Activated T-helper 17 cell treated with anti-CD3 and anti-CD28 coated beads, Interleukin-2, amount 50 U/mL, for 72 hours (primary cell): ENCODE data around the gene AIRE. TPM values are rescaled to one million over a fixed set of nuclear protein-coding genes. Genes with fewer than 3 reads are reported as not detected.
"Not testable (repeated sequence)": the region's sequence is repeated elsewhere in the genome, so short reads cannot be mapped to it uniquely, and the experiment has no call there.

Source experiments
- ATAC-seq: fragments of 150-1000 bp; cut with Tn5 transposase; replicated peaks from 2 replicates; pipeline ENCODE4 v1.10.0; 2021; ENCODE audit warnings: mild to moderate bottlenecking, moderate library complexity
- H3K27ac Mint-ChIP-seq: one replicate; pipeline ENCODE4 v1.8.0; 2022; ENCODE audit warnings: mixed read lengths
- H3K27me3 Mint-ChIP-seq: one replicate; pipeline ENCODE4 v1.8.0; 2022; ENCODE audit warnings: mixed read lengths
- H3K36me3 Mint-ChIP-seq: one replicate; pipeline ENCODE4 v1.8.0; 2022; ENCODE audit warnings: low read depth, mild to moderate bottlenecking, mixed read lengths
- H3K4me1 Mint-ChIP-seq: one replicate; pipeline ENCODE4 v1.8.0; 2022; ENCODE audit warnings: mixed read lengths
- H3K4me3 Mint-ChIP-seq: one replicate; pipeline ENCODE4 v1.8.0; 2022; ENCODE audit warnings: mild to moderate bottlenecking, mixed read lengths
- H3K9me3 Mint-ChIP-seq: one replicate; pipeline ENCODE4 v1.8.0; 2022; ENCODE audit warnings: mixed read lengths
- total RNA-seq, 2 donors: library from RNA; stranded (reverse); gene quantifications; one replicate each; pipeline ENCODE4 v1.2.3, GENCODE V29; 2022

AIRE gene
- total RNA-seq, 2 donors from 2014 or later = not detected

DNA sequence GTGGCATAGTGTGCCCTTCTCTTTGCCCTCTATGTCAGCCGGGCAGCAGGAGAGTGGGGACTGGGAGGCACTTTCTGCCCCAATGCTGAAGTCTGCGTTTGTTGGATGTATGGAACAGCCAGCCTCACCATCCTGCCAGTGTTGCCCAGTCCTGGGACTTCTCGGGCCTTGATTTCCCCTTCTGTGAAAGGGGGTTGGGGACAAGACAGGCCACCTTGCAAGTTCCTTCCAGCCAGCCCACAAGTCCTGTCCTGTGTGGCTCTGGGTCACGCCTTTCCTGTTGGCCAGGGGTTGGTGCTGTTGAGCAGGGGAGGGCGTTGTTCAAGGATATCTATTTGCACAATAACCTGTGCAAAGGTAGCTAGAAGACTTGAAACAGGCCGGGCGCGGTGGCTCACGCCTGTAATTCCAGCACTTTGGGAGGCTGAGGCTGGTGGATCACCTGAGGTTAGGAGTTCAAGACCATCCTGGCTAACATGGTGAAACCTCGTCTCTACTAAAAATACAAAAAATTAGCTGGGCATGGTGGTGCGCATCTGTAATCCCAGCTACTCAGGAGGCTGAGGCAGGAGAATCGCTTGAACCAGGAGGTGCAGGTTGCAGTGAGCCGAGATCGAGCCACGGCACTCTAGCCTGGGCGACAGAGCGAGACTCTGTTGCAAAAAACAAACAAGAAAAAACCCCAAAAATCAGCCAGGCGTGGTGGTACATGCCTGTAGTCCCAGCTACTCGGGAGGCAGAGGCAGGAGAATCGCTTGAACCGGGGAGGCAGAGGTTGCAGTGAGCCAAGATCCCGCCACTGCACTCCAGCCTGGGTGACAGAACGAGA, 17.1 kb downstream of the AIRE start:
- not testable (repeated sequence) for H3K4me1 Mint-ChIP-seq, ATAC-seq, H3K9me3 Mint-ChIP-seq, H3K27me3 Mint-ChIP-seq
- peaks cover 43% of the 10 kb centered on the region for H3K36me3 Mint-ChIP-seq
- H3K27ac Mint-ChIP-seq = peak overlapping the region; percentile 85
- H3K4me3 Mint-ChIP-seq = peak overlapping the region; percentile 83

- Mint-ChIP-seq H3K4me3 (peak overlapping the region; percentile 83), H3K27ac (peak overlapping the region; percentile 81), H3K9me3 (no peaks in the 10 kb centered on the region), H3K36me3 (peaks cover 49% of the 10 kb centered on the region), H3K27me3 (no peaks in the 10 kb centered on the region), H3K4me1 (peaks cover 5% of the 10 kb centered on the region)
- no peak for ATAC-seq
Measured at GRCh38 chr21:44303490-44303981, 17.9 kb downstream of the AIRE start.

DNA sequence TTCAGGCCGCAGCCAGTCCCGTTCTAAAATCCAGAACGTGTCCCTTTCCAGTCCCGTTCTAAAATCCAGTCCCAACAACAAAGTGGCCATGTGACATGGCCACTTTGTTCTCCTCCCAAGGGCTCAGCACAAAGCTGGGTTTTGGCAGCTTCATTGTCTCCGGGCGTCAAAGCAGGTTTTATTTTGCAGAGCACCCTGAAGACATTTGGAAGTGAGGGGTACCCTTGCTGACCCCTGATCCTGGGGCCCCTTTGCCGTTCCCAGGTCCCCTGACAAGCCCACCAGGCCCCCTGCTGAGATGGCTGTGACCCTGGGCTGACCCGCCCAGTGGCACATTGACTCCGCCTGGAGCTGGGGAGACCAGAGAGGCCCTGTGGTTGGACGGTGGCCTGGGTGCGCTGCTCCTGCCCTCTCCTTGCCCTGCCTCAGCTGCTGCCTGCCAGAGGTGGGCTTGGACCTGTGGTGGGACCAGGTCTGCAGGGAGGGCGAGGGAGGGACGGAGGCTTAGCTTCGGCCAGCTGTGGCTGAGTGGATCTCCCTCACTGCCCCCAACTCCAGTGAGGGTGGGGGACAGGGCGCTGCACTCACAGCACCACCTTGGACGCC, 18.4 kb downstream of the AIRE start:
- H3K27ac Mint-ChIP-seq = no peak overlapping the region
- no peak overlapping the region for H3K4me3 Mint-ChIP-seq
- H3K9me3 Mint-ChIP-seq = no peaks in the 10 kb centered on the region
- no peaks in the 10 kb centered on the region for H3K27me3 Mint-ChIP-seq
- peaks cover 55% of the 10 kb centered on the region for H3K36me3 Mint-ChIP-seq
- ATAC-seq = no peak
- H3K4me1 Mint-ChIP-seq = peaks cover 5% of the 10 kb centered on the region

GRCh38 chr21:44304877-44305293, 19.2 kb downstream of the AIRE start:
- no peaks in the 10 kb centered on the region for H3K27me3 Mint-ChIP-seq
- H3K27ac Mint-ChIP-seq = peak overlapping the region; percentile 78
- ATAC-seq = peak; percentile 25
- peak overlapping the region; percentile 28 for H3K4me3 Mint-ChIP-seq
- peaks cover 55% of the 10 kb centered on the region for H3K36me3 Mint-ChIP-seq
- peaks cover 5% of the 10 kb centered on the region for H3K4me1 Mint-ChIP-seq
- H3K9me3 Mint-ChIP-seq = no peaks in the 10 kb centered on the region

- no peak for ATAC-seq
- H3K4me1 Mint-ChIP-seq = peaks cover 5% of the 10 kb centered on the region
- no peaks in the 10 kb centered on the region for H3K27me3 Mint-ChIP-seq
- no peak overlapping the region for H3K4me3 Mint-ChIP-seq
- no peak overlapping the region for H3K27ac Mint-ChIP-seq
- peaks cover 54% of the 10 kb centered on the region for H3K36me3 Mint-ChIP-seq
- H3K9me3 Mint-ChIP-seq = no peaks in the 10 kb centered on the region
Measured at GRCh38 chr21:44305691-44306090, 20.0 kb downstream of the AIRE start.

- H3K36me3 Mint-ChIP-seq = peaks cover 55% of the 10 kb centered on the region
- ATAC-seq = no peak
- no peak overlapping the region for H3K4me3 Mint-ChIP-seq
- no peaks in the 10 kb centered on the region for H3K27me3 Mint-ChIP-seq
- H3K27ac Mint-ChIP-seq = peak overlapping the region; percentile 63
- no peaks in the 10 kb centered on the region for H3K9me3 Mint-ChIP-seq
- H3K4me1 Mint-ChIP-seq = peaks cover 11% of the 10 kb centered on the region
Measured at GRCh38 chr21:44306936-44307704, 21.4 kb downstream of the AIRE start.

GRCh38 chr21:44310628-44311507, 25.2 kb downstream of the AIRE start:
- no peak for ATAC-seq
- Mint-ChIP-seq H3K27ac (no peak overlapping the region), H3K4me3 (no peak overlapping the region), H3K4me1 (peaks cover 6% of the 10 kb centered on the region), H3K9me3 (no peaks in the 10 kb centered on the region), H3K27me3 (no peaks in the 10 kb centered on the region), H3K36me3 (peaks cover 49% of the 10 kb centered on the region)

DNA sequence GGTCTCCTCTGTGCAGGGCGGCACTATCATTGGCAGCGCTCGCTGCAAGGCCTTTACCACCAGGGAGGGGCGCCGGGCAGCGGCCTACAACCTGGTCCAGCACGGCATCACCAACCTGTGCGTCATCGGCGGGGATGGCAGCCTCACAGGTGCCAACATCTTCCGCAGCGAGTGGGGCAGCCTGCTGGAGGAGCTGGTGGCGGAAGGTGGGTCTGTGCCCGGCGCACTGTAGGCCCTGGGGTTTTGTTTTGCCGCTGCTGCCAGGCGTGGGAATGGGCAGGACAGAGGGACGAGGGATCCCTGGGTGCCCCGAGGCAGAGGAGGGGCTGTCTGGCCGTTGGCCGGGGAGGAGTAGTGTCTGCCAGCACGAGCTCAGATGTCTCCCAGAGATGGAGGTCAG, 26.4 kb downstream of the AIRE start:
- H3K4me3 Mint-ChIP-seq = no peak overlapping the region
- peaks cover 52% of the 10 kb centered on the region for H3K36me3 Mint-ChIP-seq
- H3K9me3 Mint-ChIP-seq = no peaks in the 10 kb centered on the region
- ATAC-seq = no peak
- H3K4me1 Mint-ChIP-seq = peaks cover 6% of the 10 kb centered on the region
- H3K27me3 Mint-ChIP-seq = no peaks in the 10 kb centered on the region
- H3K27ac Mint-ChIP-seq = no peak overlapping the region

- Mint-ChIP-seq H3K27ac (no peak overlapping the region), H3K4me1 (peaks cover 6% of the 10 kb centered on the region), H3K27me3 (no peaks in the 10 kb centered on the region), H3K9me3 (no peaks in the 10 kb centered on the region), H3K4me3 (no peak overlapping the region), H3K36me3 (peaks cover 46% of the 10 kb centered on the region)
- no peak for ATAC-seq
Measured at GRCh38 chr21:44312716-44313115, 27.0 kb downstream of the AIRE start.

DNA sequence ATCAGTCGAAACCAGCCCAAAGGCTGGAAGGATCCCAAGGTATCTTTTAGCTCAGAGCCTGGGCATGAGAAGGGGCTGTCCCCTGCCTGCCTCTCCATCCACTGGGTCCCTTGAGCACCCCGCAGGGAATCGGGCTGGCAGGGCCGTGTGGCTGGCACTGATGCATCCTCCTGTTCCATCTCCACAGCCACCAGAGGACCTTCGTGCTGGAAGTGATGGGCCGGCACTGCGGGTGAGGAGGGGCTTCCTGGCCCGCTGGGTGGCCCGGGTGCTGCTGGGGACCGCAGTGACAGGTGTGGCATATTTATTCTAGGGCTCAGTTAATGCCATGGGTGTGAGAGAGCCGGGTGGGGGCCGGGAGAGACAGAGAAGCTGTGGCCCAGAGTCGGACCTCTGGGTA, 27.8 kb downstream of the AIRE start:
- Mint-ChIP-seq H3K9me3 (no peaks in the 10 kb centered on the region), H3K27me3 (no peaks in the 10 kb centered on the region), H3K27ac (no peak overlapping the region), H3K4me3 (no peak overlapping the region), H3K4me1 (peaks cover 6% of the 10 kb centered on the region), H3K36me3 (peaks cover 46% of the 10 kb centered on the region)
- ATAC-seq = no peak

- Mint-ChIP-seq H3K4me1 (peaks cover 6% of the 10 kb centered on the region), H3K9me3 (no peaks in the 10 kb centered on the region), H3K27ac (no peak overlapping the region), H3K27me3 (no peaks in the 10 kb centered on the region), H3K36me3 (peaks cover 45% of the 10 kb centered on the region), H3K4me3 (no peak overlapping the region)
- ATAC-seq = no peak
Measured at GRCh38 chr21:44314128-44314527, 28.5 kb downstream of the AIRE start.

DNA sequence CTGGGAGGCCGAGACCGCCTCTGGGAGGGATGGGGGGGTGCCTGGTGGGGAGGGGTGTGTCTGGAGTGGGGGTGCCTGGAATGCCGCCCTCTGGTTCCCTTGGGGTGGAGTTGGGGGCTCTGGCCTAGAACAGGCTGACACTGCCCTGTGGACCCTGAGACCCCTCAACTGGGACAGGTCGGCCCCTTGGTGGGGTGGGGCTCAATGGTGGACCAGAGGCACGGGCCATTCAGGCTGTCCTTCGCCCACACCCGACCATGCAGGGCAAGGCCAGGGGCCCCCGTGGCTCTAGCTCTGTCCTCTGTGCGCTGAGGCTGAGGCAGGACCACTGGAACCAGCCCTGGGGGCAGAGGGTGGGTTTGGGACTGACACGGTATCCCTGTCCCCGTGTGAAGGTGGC, 28.9 kb downstream of the AIRE start:
- no peaks in the 10 kb centered on the region for H3K9me3 Mint-ChIP-seq
- no peak overlapping the region for H3K4me3 Mint-ChIP-seq
- ATAC-seq = no peak
- H3K27ac Mint-ChIP-seq = no peak overlapping the region
- peaks cover 50% of the 10 kb centered on the region for H3K36me3 Mint-ChIP-seq
- H3K4me1 Mint-ChIP-seq = peaks cover 6% of the 10 kb centered on the region
- no peaks in the 10 kb centered on the region for H3K27me3 Mint-ChIP-seq

DNA sequence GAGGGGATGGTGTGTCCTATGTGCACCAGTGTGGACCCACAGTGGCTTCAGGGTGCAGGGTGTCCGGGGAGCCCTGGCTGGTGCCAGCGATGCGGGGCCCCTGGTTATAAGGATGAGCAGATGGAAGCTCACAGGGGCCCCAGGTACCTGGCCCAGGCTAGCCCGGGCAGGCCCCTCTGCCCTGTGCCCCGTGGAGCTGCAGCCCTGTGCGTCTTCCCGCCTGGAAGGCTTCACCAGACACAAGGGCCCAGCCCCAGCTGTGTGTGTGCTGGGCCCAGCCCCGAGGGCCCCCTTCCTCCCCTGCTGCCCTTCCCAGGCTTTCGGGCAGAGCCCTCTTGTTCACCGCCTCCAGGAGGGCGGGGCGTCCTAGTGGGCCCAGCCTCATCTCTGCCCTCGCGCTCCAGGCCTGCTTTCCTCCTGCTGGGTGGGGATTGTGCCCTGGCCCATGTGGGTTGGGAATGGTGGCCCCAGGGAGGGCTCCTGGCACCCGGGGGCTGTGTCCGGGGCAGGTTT, 30.1 kb downstream of the AIRE start:
- no peak overlapping the region for H3K4me3 Mint-ChIP-seq
- no peak for ATAC-seq
- H3K9me3 Mint-ChIP-seq = no peaks in the 10 kb centered on the region
- H3K4me1 Mint-ChIP-seq = peaks cover 6% of the 10 kb centered on the region
- H3K27ac Mint-ChIP-seq = no peak overlapping the region
- H3K36me3 Mint-ChIP-seq = peaks cover 49% of the 10 kb centered on the region
- no peaks in the 10 kb centered on the region for H3K27me3 Mint-ChIP-seq
